Duodenal mucosa (tissue), 2 donors: Measurements from ENCODE around the gene SFXN1.

Source experiments
- H3K27ac ChIP-seq: one replicate; pipeline ENCODE4 v1.7.0; 2013; ENCODE audit warnings: low read depth, low read length
- H3K27me3 ChIP-seq, 2 donors: one replicate each; pipeline ENCODE4 v1.7.0; 2013; ENCODE audit warnings: low read length in 2 of 2, control low read depth in 1 of 2; ENCODE audit not compliant: insufficient read depth in 2 of 2, control insufficient read depth in 1 of 2
- H3K36me3 ChIP-seq, 2 donors: one replicate each; pipeline ENCODE4 v1.7.0; 2013; ENCODE audit warnings: low read length in 2 of 2, control low read depth in 1 of 2; ENCODE audit not compliant: insufficient read depth in 2 of 2, control insufficient read depth in 1 of 2
- H3K4me1 ChIP-seq, 2 donors: one replicate each; pipeline ENCODE4 v1.7.0; 2013; ENCODE audit warnings: low read length in 2 of 2, control low read depth in 1 of 2; ENCODE audit not compliant: insufficient read depth in 2 of 2, control insufficient read depth in 1 of 2
- H3K4me3 ChIP-seq, 2 donors: one replicate each; pipeline ENCODE4 v1.7.0; 2013; ENCODE audit warnings: low read length in 2 of 2, low read depth in 1 of 2
- H3K9ac ChIP-seq, 2 donors: one replicate each; pipeline ENCODE4 v1.7.0; 2013; ENCODE audit warnings: low read length in 2 of 2, low read depth in 1 of 2
- H3K9me3 ChIP-seq, 2 donors: one replicate each; pipeline ENCODE4 v1.7.0; 2013; ENCODE audit warnings: low read length in 2 of 2, control low read depth in 1 of 2; ENCODE audit not compliant: control insufficient read depth in 1 of 2

SFXN1 gene

DNA sequence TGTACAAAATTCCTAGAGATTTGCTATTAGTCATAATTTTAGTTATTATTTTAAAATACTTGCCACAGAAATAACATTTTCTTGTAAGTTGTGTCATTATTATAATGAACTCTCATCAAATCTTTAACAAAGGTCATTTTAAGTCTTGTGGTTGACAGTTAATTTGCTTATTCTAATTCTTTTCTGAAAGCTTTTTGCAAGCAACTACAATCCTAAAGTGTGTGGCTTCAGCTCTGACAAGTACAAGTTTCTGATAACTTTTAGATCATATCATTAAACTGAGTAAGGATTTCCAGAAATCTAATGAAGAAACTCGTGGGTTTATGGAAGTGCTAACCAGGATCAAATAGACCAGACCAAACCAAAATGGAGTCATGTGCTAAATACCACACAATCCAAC lies 86.4 kb downstream of the SFXN1 start:
- Histone ChIP-seq H3K4me3 (no peak overlapping the region), H3K9me3 (no peaks in the 10 kb centered on the region), H3K27me3 (no peaks in the 10 kb centered on the region), H3K27ac (no peak overlapping the region), H3K36me3 (no peaks in the 10 kb centered on the region), H3K4me1 (no peaks in the 10 kb centered on the region), H3K9ac (no peak overlapping the region)

GRCh38 chr5:175566697-175567096 lies 88.3 kb downstream of the SFXN1 start:
- H3K9me3 ChIP-seq: no peaks in the 10 kb centered on the region
- H3K4me3 ChIP-seq: no peak overlapping the region
- H3K27ac ChIP-seq: no peak overlapping the region
- H3K27me3 ChIP-seq: no peaks in the 10 kb centered on the region
- H3K36me3 ChIP-seq: no peaks in the 10 kb centered on the region
- no peak overlapping the region for H3K9ac ChIP-seq
- H3K4me1 ChIP-seq: no peaks in the 10 kb centered on the region

DNA sequence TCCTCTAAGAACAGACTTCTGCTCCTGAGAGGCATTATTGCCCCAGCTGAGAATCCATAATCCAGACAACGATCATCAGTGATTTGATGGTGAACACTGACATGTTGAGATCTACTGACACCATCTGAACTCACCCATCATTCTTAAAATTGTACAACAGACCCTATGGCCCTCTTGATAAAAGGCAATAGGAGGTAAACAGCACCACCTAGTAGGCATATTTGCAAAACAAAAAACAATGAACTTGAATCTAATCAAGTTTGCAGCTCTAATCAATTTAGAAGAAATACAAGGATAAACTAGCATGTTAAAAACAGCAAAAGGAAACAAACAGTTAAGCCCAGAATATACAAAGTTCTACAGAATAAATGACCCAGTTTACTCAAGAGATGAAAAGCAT lies 89.6 kb downstream of the SFXN1 start:
- H3K27ac ChIP-seq: no peak overlapping the region
- no peak overlapping the region for H3K4me3 ChIP-seq
- peaks cover 0 to under 1% of the 10 kb centered on the region in 2 donors for H3K4me1 ChIP-seq
- H3K36me3 ChIP-seq: no peaks in the 10 kb centered on the region
- no peaks in the 10 kb centered on the region for H3K9me3 ChIP-seq
- H3K9ac ChIP-seq: no peak overlapping the region
- no peaks in the 10 kb centered on the region for H3K27me3 ChIP-seq

DNA sequence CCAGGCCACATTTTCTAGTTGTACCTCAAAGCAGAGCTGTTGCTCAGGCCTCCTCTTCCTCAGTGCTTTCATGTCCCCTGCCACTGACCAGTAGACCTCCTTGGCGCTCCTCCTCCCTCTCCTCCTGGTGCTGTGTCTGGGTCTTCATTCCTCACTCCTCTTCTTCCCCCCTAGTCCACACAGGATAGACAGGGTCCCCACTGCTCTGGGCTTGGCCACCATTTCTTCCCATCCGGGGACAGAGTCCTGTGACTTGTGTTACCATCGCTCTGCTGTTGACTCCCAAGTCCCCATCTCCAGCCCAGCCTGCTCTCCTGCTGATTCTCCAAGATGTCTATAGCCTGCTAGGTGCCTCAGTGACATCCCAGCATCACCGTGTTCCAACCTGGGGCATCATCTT lies 91.3 kb downstream of the SFXN1 start:
- Histone ChIP-seq H3K9ac (no peak overlapping the region), H3K4me3 (no peak overlapping the region), H3K27ac (no peak overlapping the region), H3K27me3 (no peaks in the 10 kb centered on the region), H3K36me3 (no peaks in the 10 kb centered on the region), H3K4me1 (peaks cover 9 to 11% of the 10 kb centered on the region in 2 donors), H3K9me3 (no peaks in the 10 kb centered on the region)

DNA sequence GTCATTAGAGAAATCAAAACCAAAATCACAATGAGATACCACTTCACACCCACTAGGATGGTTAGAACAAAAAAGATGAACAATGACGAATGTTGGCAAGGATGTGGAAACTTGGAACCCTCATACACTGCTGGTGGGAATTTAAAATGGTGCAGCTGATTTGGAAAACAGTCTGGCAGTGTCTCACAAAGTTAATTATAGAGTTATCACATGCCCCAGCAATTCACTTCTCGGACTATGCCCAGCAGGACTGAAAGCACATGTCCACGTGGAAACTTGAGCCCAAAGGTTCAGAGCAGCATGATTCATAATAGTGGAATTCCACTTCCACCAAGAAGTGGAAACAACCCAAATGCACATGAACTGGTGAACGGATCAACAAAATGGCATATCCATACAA lies 94.5 kb downstream of the SFXN1 start:
- Histone ChIP-seq H3K9me3 (no peaks in the 10 kb centered on the region), H3K27ac (no peak overlapping the region), H3K27me3 (no peaks in the 10 kb centered on the region), H3K36me3 (no peaks in the 10 kb centered on the region), H3K4me3 (peak overlapping the region in 1 of 2 donors; percentile 28), H3K9ac (no peak overlapping the region), H3K4me1 (peaks cover 9 to 11% of the 10 kb centered on the region in 2 donors)

- Histone ChIP-seq H3K9ac (no peak overlapping the region), H3K9me3 (no peaks in the 10 kb centered on the region), H3K27me3 (no peaks in the 10 kb centered on the region), H3K4me3 (peak overlapping the region in 1 of 2 donors; percentile 28), H3K27ac (no peak overlapping the region), H3K4me1 (peaks cover 9 to 11% of the 10 kb centered on the region in 2 donors), H3K36me3 (no peaks in the 10 kb centered on the region)
Observed at GRCh38 chr5:175573493-175574269, 95.3 kb downstream of the SFXN1 start.

DNA sequence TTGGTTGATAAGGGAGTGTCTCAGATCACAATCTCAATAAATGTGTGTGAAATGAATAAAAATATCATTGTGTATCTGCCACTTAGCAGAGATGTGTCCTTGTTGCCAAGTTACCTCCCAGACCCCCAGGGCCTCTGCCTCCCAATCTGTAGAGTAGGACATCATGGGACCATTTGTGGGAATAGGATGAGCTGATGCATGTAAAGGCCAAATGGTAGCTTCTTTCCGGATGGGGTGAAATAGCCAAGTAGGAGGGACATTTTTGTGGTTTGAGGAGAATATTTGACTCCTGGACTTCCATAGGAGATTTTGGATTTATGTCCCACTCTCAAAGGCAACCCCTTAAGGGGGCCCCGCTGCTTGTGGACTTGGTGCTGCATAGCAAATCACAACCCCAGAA lies 96.9 kb downstream of the SFXN1 start:
- Histone ChIP-seq H3K27me3 (no peaks in the 10 kb centered on the region), H3K27ac (no peak overlapping the region), H3K4me1 (peaks cover 9 to 11% of the 10 kb centered on the region in 2 donors), H3K36me3 (no peaks in the 10 kb centered on the region), H3K4me3 (no peak overlapping the region), H3K9me3 (no peaks in the 10 kb centered on the region), H3K9ac (no peak overlapping the region)

DNA sequence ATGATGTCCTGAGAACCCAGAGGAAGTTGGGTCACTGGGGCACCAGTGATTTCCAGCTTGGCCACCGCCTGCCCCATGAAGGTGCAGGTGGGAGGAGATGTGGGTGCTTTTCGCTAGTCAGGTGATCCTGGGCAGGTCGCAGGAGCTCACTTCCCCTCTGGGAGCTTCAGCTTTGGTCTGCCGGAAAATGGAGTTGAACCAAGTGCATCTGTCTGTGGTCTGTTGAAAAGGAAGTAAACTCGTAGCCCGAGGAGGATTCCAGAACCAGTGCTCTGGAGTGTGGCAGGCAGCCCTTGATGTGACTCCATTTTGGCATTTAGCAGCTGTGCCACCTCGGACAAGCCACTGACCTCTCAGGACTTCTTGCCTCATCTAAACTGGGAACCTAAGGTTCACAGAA lies 97.7 kb downstream of the SFXN1 start:
- H3K36me3 ChIP-seq: no peaks in the 10 kb centered on the region
- no peak overlapping the region for H3K9ac ChIP-seq
- no peaks in the 10 kb centered on the region for H3K9me3 ChIP-seq
- peaks cover 9 to 11% of the 10 kb centered on the region in 2 donors for H3K4me1 ChIP-seq
- no peak overlapping the region for H3K4me3 ChIP-seq
- H3K27ac ChIP-seq: no peak overlapping the region
- no peaks in the 10 kb centered on the region for H3K27me3 ChIP-seq

DNA sequence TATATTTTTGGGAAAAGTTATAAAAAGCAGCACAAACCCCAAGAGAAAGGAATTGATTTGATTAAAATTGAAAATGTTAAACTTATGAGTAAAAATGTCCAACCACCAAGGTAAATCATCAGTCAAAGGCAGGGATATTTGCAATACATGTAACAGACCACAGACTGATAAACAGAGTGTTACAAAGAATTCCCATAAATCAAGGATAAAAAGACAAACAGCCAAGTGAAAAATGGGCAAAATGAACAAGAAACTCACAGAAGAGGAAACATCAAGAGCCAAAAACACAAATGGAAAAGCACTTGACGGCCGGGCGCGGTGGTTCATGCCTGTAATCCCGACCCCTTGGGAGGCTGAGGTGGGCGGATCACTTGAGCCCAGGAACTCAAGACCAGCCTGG lies 98.2 kb downstream of the SFXN1 start:
- H3K27ac ChIP-seq: no peak overlapping the region
- no peaks in the 10 kb centered on the region for H3K9me3 ChIP-seq
- no peak overlapping the region for H3K9ac ChIP-seq
- H3K27me3 ChIP-seq: no peaks in the 10 kb centered on the region
- H3K4me1 ChIP-seq: peaks cover 9 to 11% of the 10 kb centered on the region in 2 donors
- H3K36me3 ChIP-seq: no peaks in the 10 kb centered on the region
- H3K4me3 ChIP-seq: no peak overlapping the region
